ENCODE results near the gene CBS. TPM values are rescaled to one million over a fixed set of nuclear protein-coding genes. Genes with fewer than 3 reads are reported as not detected.
"Not testable (repeated sequence)": the region's sequence is repeated elsewhere in the genome, so short reads cannot be mapped to it uniquely, and the experiment has no call there.

Gene CBS
- total and polyA plus RNA-seq, 2 donors: 9.2 to 18.5 TPM

GRCh38 chr21:43089463-43089862, 13.8 kb upstream of the CBS start:
- not testable (repeated sequence) for H3K4me1 ChIP-seq (ENCODE audit: insufficient read depth); H3K36me3 ChIP-seq (ENCODE audit: insufficient read depth); H3K27ac ChIP-seq (ENCODE audit: low read depth); H3K4me3 ChIP-seq (ENCODE audit: low read depth, low read length); DNase-seq (ENCODE audit: extremely low spot score)
- WGBS: no CpG with 5 or more reads among the region's 17 CpGs

GRCh38 chr21:43082587-43083300, 7.1 kb upstream of the CBS start:
- not testable (repeated sequence) for H3K27ac ChIP-seq (ENCODE audit: low read depth); H3K36me3 ChIP-seq (ENCODE audit: insufficient read depth); DNase-seq (ENCODE audit: extremely low spot score); H3K4me1 ChIP-seq (ENCODE audit: insufficient read depth); H3K4me3 ChIP-seq (ENCODE audit: low read depth, low read length)
- no CpG with 5 or more reads among the region's 24 CpGs for WGBS

- not testable (repeated sequence) for H3K36me3 ChIP-seq (ENCODE audit: insufficient read depth); H3K4me1 ChIP-seq (ENCODE audit: insufficient read depth); H3K4me3 ChIP-seq (ENCODE audit: low read depth, low read length); DNase-seq (ENCODE audit: extremely low spot score); H3K27ac ChIP-seq (ENCODE audit: low read depth)
- 4% methylated on average over 11 of the region's 28 CpGs for WGBS
Measured at GRCh38 chr21:43076643-43077042, 1.0 kb upstream of the CBS start.

GRCh38 chr21:43076023-43076637, 495 bp upstream of the CBS start:
- H3K27ac ChIP-seq (ENCODE audit: low read depth); H3K36me3 ChIP-seq (ENCODE audit: insufficient read depth); DNase-seq (ENCODE audit: extremely low spot score); H3K4me3 ChIP-seq (ENCODE audit: low read depth, low read length); H3K4me1 ChIP-seq (ENCODE audit: insufficient read depth): not testable (repeated sequence)
- WGBS: no CpG with 5 or more reads among the region's 77 CpGs

- no CpG with 5 or more reads among the region's 74 CpGs for WGBS
Measured at GRCh38 chr21:43074401-43075169, 1.1 kb downstream of the CBS start.

GRCh38 chr21:43072742-43073141, 2.9 kb downstream of the CBS start:
- not testable (repeated sequence) for H3K4me1 ChIP-seq (ENCODE audit: insufficient read depth); H3K4me3 ChIP-seq (ENCODE audit: low read depth, low read length); H3K36me3 ChIP-seq (ENCODE audit: insufficient read depth); H3K27ac ChIP-seq (ENCODE audit: low read depth); DNase-seq (ENCODE audit: extremely low spot score)
- no CpG with 5 or more reads among the region's 11 CpGs for WGBS

More at GRCh38 chr21:43074401-43075169, 1.1 kb downstream of the CBS start:
- not testable (repeated sequence) for H3K4me3 ChIP-seq (ENCODE audit: low read depth, low read length); H3K36me3 ChIP-seq (ENCODE audit: insufficient read depth); H3K4me1 ChIP-seq (ENCODE audit: insufficient read depth); DNase-seq (ENCODE audit: extremely low spot score); H3K27ac ChIP-seq (ENCODE audit: low read depth)

GRCh38 chr21:43069682-43070081, 6.0 kb downstream of the CBS start:
- H3K4me3 ChIP-seq (ENCODE audit: low read depth, low read length); H3K27ac ChIP-seq (ENCODE audit: low read depth); H3K4me1 ChIP-seq (ENCODE audit: insufficient read depth); H3K36me3 ChIP-seq (ENCODE audit: insufficient read depth); DNase-seq (ENCODE audit: extremely low spot score): not testable (repeated sequence)
- no CpG with 5 or more reads among the region's 10 CpGs for WGBS

GRCh38 chr21:43068065-43068464, 7.6 kb downstream of the CBS start:
- H3K4me1 ChIP-seq (ENCODE audit: insufficient read depth); H3K27ac ChIP-seq (ENCODE audit: low read depth); H3K36me3 ChIP-seq (ENCODE audit: insufficient read depth); H3K4me3 ChIP-seq (ENCODE audit: low read depth, low read length); DNase-seq (ENCODE audit: extremely low spot score): not testable (repeated sequence)
- WGBS: 91% methylated on average over 4 of the region's 12 CpGs

- not testable (repeated sequence) for H3K4me1 ChIP-seq (ENCODE audit: insufficient read depth); DNase-seq (ENCODE audit: extremely low spot score); H3K27ac ChIP-seq (ENCODE audit: low read depth); H3K36me3 ChIP-seq (ENCODE audit: insufficient read depth); H3K4me3 ChIP-seq (ENCODE audit: low read depth, low read length)
- 85% methylated on average over 1 of the region's 12 CpGs for WGBS
Measured at GRCh38 chr21:43066690-43067089, 8.9 kb downstream of the CBS start.

GRCh38 chr21:43065991-43066390, 9.6 kb downstream of the CBS start:
- H3K27ac ChIP-seq (ENCODE audit: low read depth); H3K4me1 ChIP-seq (ENCODE audit: insufficient read depth); H3K36me3 ChIP-seq (ENCODE audit: insufficient read depth); H3K4me3 ChIP-seq (ENCODE audit: low read depth, low read length); DNase-seq (ENCODE audit: extremely low spot score): not testable (repeated sequence)
- 98% methylated on average over 10 of the region's 30 CpGs for WGBS

GRCh38 chr21:43064265-43064917, 11.2 kb downstream of the CBS start:
- not testable (repeated sequence) for H3K36me3 ChIP-seq (ENCODE audit: insufficient read depth); H3K4me1 ChIP-seq (ENCODE audit: insufficient read depth); H3K4me3 ChIP-seq (ENCODE audit: low read depth, low read length); DNase-seq (ENCODE audit: extremely low spot score); H3K27ac ChIP-seq (ENCODE audit: low read depth)
- no CpG with 5 or more reads among the region's 22 CpGs for WGBS

- DNase-seq (ENCODE audit: extremely low spot score); H3K36me3 ChIP-seq (ENCODE audit: insufficient read depth); H3K4me3 ChIP-seq (ENCODE audit: low read depth, low read length); H3K27ac ChIP-seq (ENCODE audit: low read depth); H3K4me1 ChIP-seq (ENCODE audit: insufficient read depth): not testable (repeated sequence)
- 94% methylated on average over 2 of the region's 28 CpGs for WGBS
Measured at GRCh38 chr21:43062955-43063664, 12.5 kb downstream of the CBS start.

GRCh38 chr21:43053112-43053511, 22.5 kb downstream of the CBS start:
- H3K4me3 ChIP-seq (ENCODE audit: low read depth, low read length); H3K36me3 ChIP-seq (ENCODE audit: insufficient read depth); H3K27ac ChIP-seq (ENCODE audit: low read depth); DNase-seq (ENCODE audit: extremely low spot score); H3K4me1 ChIP-seq (ENCODE audit: insufficient read depth): not testable (repeated sequence)
- WGBS: no CpG with 5 or more reads among the region's 13 CpGs

Measured in urinary bladder (tissue), 4 donors.